Measurements from ENCODE around the gene ARMC6.

DNA sequence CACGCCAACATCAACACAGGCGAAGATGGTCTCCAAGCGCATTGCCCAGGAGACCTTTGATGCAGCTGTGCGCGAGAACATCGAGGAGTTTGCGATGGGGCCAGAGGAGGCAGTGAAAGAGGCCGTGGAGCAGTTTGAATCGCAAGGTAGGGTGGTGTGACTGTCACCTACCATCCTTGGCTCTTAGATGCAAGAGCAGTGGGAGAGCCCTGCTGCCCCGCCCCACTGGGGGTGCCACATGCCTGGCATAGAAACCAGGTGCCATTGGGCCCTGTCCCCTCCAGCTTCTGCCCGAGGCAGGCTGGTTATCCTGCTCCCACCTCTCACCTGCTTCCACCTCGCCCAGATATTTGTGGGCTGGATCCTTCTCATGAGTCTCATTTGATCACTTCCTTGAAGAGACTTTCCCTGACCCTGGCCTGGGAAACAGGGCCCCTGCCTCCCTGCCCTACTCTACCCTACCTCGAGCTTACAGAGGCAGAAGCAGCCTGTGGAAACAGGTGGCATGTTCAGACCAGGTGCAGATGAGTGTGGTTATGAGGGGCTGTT lies 9.4 kb downstream of the ARMC6 start:
- TF ChIP-seq, protein P1, sequence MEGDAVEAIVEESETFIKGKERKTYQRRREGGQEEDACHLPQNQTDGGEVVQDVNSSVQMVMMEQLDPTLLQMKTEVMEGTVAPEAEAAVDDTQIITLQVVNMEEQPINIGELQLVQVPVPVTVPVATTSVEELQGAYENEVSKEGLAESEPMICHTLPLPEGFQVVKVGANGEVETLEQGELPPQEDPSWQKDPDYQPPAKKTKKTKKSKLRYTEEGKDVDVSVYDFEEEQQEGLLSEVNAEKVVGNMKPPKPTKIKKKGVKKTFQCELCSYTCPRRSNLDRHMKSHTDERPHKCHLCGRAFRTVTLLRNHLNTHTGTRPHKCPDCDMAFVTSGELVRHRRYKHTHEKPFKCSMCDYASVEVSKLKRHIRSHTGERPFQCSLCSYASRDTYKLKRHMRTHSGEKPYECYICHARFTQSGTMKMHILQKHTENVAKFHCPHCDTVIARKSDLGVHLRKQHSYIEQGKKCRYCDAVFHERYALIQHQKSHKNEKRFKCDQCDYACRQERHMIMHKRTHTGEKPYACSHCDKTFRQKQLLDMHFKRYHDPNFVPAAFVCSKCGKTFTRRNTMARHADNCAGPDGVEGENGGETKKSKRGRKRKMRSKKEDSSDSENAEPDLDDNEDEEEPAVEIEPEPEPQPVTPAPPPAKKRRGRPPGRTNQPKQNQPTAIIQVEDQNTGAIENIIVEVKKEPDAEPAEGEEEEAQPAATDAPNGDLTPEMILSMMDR (IDR thresholded peaks at IDR 0.05) = no peak
- TF ChIP-seq POLR2A (IDR thresholded peaks at IDR 0.05) = no peak
